AG04450 (cell line): ENCODE data around the gene SPI1. TPM values are rescaled to one million over a fixed set of nuclear protein-coding genes. Genes with fewer than 3 reads are reported as not detected.

Experiments used
- CTCF ChIA-PET: fragments of 300-600, 350-600 bp; formaldehyde crosslinking; extraction: SDS; loops from one replicate; lab custom pipeline; 2022; ENCODE audit warnings: antibody characterized with exemption, inconsistent platforms; lab: Charles Lee
- POLR2A ChIA-PET: fragments of 350-600 bp; formaldehyde crosslinking; extraction: SDS; loops from one replicate; lab custom pipeline; 2021; ENCODE audit warnings: antibody characterized with exemption, inconsistent platforms; lab: Yijun Ruan, JAX
- DNase-seq: peaks from one replicate; pipeline ENCODE4 v3.0.0-alpha.2; 2011; ENCODE audit warnings: low read depth, low spot score
- H3K27ac ChIP-seq: one replicate; pipeline ENCODE4 v1.5.1; 2012; ENCODE audit warnings: low read depth, low read length, control low read depth
- H3K27me3 ChIP-seq: one replicate; pipeline ENCODE4 v1.6.0; 2012; ENCODE audit warnings: low read length; ENCODE audit not compliant: control insufficient read depth, insufficient read depth
- H3K4me3 ChIP-seq: 2 replicates; pipeline ENCODE4 v1.5.1; 2011; ENCODE audit warnings: mild to moderate bottlenecking, low read depth, low read length, control low read depth
- H3K9me3 ChIP-seq: 2 replicates; pipeline ENCODE4 v1.5.1; 2012; ENCODE audit warnings: low read length; ENCODE audit not compliant: control insufficient read depth, insufficient read depth
- CTCF ChIP-seq: IDR thresholded peaks from 2 replicates; pipeline ENCODE4 v1.5.1; 2011; ENCODE audit warnings: low read depth, low read length, control low read depth, inconsistent platforms
- polyA plus RNA-seq: library from polyadenylated mRNA; depleted of rRNA; stranded (reverse); fragments of >200 nt; gene quantifications from 2 replicates; pipeline ENCODE4 v1.2.3, GENCODE V29; 2011

Gene SPI1
- polyA plus RNA-seq, 1 experiment: not detected

GRCh38 chr11:47406896-47407745, 28.8 kb upstream of the SPI1 start:
- H3K9me3 ChIP-seq: no peaks in the 10 kb centered on the region; the same call in 1 of the 2 replicates
- H3K4me3 ChIP-seq: peak overlapping the region; percentile 78
- DNase-seq: no peak
- ChIA-PET POLR2A (interaction anchor here (1.0 to 1.2 kb wide), 3 partner anchors 9 to 35 kb away, joined by 3 read pairs; no protein-coding TSS in a partner anchor), CTCF (interaction anchor here (0.6 to 2.6 kb wide), 4 partner anchors 19 to 145 kb away, joined by 3 to 26 read pairs (median 4); no protein-coding TSS in a partner anchor)
- TF ChIP-seq CTCF: peak; percentile 20; the same call in 1 of the 2 replicates
- H3K27ac ChIP-seq: peak overlapping the region; percentile 99
- H3K27me3 ChIP-seq: no peaks in the 10 kb centered on the region

GRCh38 chr11:47403571-47403970, 25.2 kb upstream of the SPI1 start:
- no peaks in the 10 kb centered on the region for H3K27me3 ChIP-seq
- TF ChIP-seq CTCF: no peak
- no peak overlapping the region for H3K4me3 ChIP-seq
- ChIA-PET CTCF (interaction anchor here (2.1 kb wide), 1 partner anchor 30 kb away, joined by 14 read pairs; no protein-coding TSS in a partner anchor), POLR2A (no interaction called here)
- H3K9me3 ChIP-seq: no peaks in the 10 kb centered on the region
- H3K27ac ChIP-seq: no peak overlapping the region
- DNase-seq: no peak

GRCh38 chr11:47403135-47403534, 24.8 kb upstream of the SPI1 start:
- TF ChIP-seq CTCF: no peak
- Histone ChIP-seq H3K27ac (no peak overlapping the region), H3K9me3 (no peaks in the 10 kb centered on the region), H3K4me3 (no peak overlapping the region), H3K27me3 (no peaks in the 10 kb centered on the region)
- ChIA-PET CTCF (interaction anchor here (1.0 to 2.1 kb wide), 2 partner anchors 9 to 29 kb away, joined by 3 to 14 read pairs; no protein-coding TSS in a partner anchor), POLR2A (interaction anchor here (0.5 kb wide), 1 partner anchor 832 kb away, joined by 5 read pairs; no protein-coding TSS in a partner anchor)
- DNase-seq: no peak

- DNase-seq: no peak
- TF ChIP-seq CTCF: no peak
- POLR2A ChIA-PET: interaction anchor here (0.7 kb wide), 1 partner anchor 57 kb away, joined by 3 read pairs; no protein-coding TSS in a partner anchor
- Histone ChIP-seq H3K4me3 (no peak overlapping the region), H3K9me3 (no peaks in the 10 kb centered on the region), H3K27ac (no peak overlapping the region), H3K27me3 (no peaks in the 10 kb centered on the region)
- CTCF ChIA-PET: interaction anchor here (3.3 kb wide), 1 partner anchor 27 kb away, joined by 24 read pairs; no protein-coding TSS in a partner anchor
Observed at GRCh38 chr11:47400768-47401279, 22.5 kb upstream of the SPI1 start.
